ENCODE measurements around the gene WDR88. TPM values are rescaled to one million over a fixed set of nuclear protein-coding genes. Genes with fewer than 3 reads are reported as not detected.

The WDR88 gene
- total and polyA plus RNA-seq, 10 of the 15 experiments (the other 5 are each of a cell fraction or from before 2014, with no cell fraction given) = 0.19 to 0.34 TPM; not detected in 8

GRCh38 chr19:33167438-33167837, 35.5 kb downstream of the WDR88 start:
- peaks cover 2% of the 10 kb centered on the region; the same call in 1 of the 3 replicates for H3K9me3 ChIP-seq (replicated peaks; ENCODE audit: control insufficient read depth, insufficient read depth, low read length)
- ChIA-PET CTCF (interaction anchor here (1.6 to 2.6 kb wide), 2 partner anchors 9 to 23 kb away, joined by 5 read pairs; no protein-coding TSS in a partner anchor), POLR2A (no interaction called here), RAD21 (ENCODE audit: unreplicated experiment) (no interaction called here), SMC1A (ENCODE audit: uncharacterized antibody, unreplicated experiment) (interaction anchor here (1.2 kb wide), 1 partner anchor 17 kb away, joined by 3 read pairs; no protein-coding TSS in a partner anchor)
- H3K9ac ChIP-seq (ENCODE audit: control insufficient read depth, insufficient read depth, low read length) = no peak overlapping the region
- WGBS (ENCODE audit: insufficient coverage, insufficient replicate concordance, low lambda C conversion rate, missing lambda C conversion rate) = 100% methylated on average over 1 of the region's 1 CpG
- no peak overlapping the region for H2AFZ ChIP-seq (ENCODE audit: control insufficient read depth, low read depth, low read length)
- ATAC-seq (no peak), DNase-seq (ENCODE audit: low read depth, low spot score) (no peak), FAIRE-seq (no peak)
- no peak overlapping the region for H3K4me2 ChIP-seq (ENCODE audit: control insufficient read depth, insufficient read depth)
- H3K36me3 ChIP-seq (ENCODE audit: control insufficient read depth in 2 of 2, insufficient read depth in 2 of 2, low read length in 1 of 2) = no peaks in the 10 kb centered on the region
- no peak overlapping the region for H3K27ac ChIP-seq (ENCODE audit: control insufficient read depth, insufficient read depth)
- H3K27me3 ChIP-seq (replicated peaks in 1 of 2; ENCODE audit: control insufficient read depth in 2 of 2, insufficient read depth in 2 of 2, low read length in 1 of 2) = no peaks in the 10 kb centered on the region
- H3K79me2 ChIP-seq (ENCODE audit: control insufficient read depth, insufficient read depth, low read length) = no peaks in the 10 kb centered on the region
- H3K4me1 ChIP-seq (ENCODE audit: control insufficient read depth, insufficient read depth, low read length) = no peaks in the 10 kb centered on the region
- BruUV-seq (replicated peaks) = no TSS peak
- in situ Hi-C loops (cut with MboI) (no loop called here), intact Hi-C loops (cut with micrococcal nuclease; ENCODE audit: unreplicated experiment) (no loop called here)
- no peak for TF ChIP-seq BRCA1 (IDR thresholded peaks at IDR 0.05; ENCODE audit: low read depth, low read length)
- no peak for TF ChIP-seq EED (IDR thresholded peaks at IDR 0.05; ENCODE audit: low read depth)
- TF ChIP-seq SKIL (IDR thresholded peaks at IDR 0.05; ENCODE audit: low read depth, poor library complexity, severe bottlenecking) = no peak
- no peak for TF ChIP-seq NR2C1 (IDR thresholded peaks at IDR 0.05)
- no peak for TF ChIP-seq CBFB (IDR thresholded peaks at IDR 0.05; ENCODE audit: low read depth)
- no peak for TF ChIP-seq HDGF (IDR thresholded peaks at IDR 0.05)
- TF ChIP-seq SREBF1 (IDR thresholded peaks at IDR 0.05; ENCODE audit: low read length) = no peak
- no peak for TF ChIP-seq NR2F1 (conservative IDR thresholded peaks at IDR 0.05)
- no peak overlapping the region for H3K4me3 ChIP-seq
- H4K20me1 ChIP-seq (ENCODE audit: control insufficient read depth, insufficient read depth) = no peaks in the 10 kb centered on the region

Measured in GM12878 (cell line).